ENCODE measurements around the gene CCDC57.

CCDC57 gene

DNA sequence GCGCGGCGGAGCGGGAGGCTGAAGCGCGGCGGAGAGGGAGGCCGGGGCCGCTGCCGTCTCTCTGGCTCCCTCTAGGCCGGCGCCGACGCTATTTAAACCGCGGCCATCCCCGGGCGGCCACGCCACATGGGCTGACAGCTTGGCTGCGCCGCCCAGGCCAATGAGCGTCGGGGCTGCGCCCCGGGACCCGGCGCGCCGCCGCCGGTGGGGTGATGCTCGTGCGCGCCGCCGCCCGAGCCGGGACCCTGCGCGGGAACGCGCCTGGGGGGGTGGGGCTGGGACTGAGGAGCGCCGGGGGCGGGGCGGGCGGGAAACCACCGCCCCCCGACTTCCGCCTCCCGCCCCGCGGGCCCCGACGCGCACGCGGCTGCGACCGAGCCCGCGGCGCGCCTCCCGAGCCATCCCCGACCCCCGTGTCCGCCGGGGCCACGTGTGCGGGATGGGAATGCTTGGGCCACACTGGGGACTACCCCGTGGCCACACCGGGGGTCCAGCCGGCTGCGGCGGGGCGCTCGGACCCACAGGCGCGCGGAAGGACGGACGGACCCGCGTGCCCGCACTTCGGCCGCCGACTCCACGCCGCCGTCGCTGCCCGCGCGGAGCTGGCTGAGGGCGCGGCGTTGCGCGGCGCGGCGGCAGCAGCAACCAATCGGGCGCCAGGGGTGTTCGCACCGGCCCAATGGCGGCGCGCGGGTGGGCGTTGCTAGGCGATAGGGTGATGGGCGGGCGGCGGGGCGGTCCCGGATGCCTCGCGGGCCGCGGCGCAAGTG lies 114.3 kb downstream of the CCDC57 start, which contains the start of gene FASN:
Gene FASN (minus strand): TSS at position 68 of the 770 bp plus-strand sequence. CDS start 1,791 bp downstream, outside the sequence.
- Mint-ChIP-seq H3K4me3 (peak within 1 kb of the TSS; percentile 79), H3K27me3 (no peaks in the 10 kb centered on the region), H3K36me3 (ENCODE audit: low read depth) (peaks cover 1% of the 10 kb centered on the region), H3K9me3 (no peaks in the 10 kb centered on the region), H3K4me1 (ENCODE audit: low read depth) (peaks cover 15% of the 10 kb centered on the region), H3K27ac (no peak within 1 kb of the TSS)

DNA sequence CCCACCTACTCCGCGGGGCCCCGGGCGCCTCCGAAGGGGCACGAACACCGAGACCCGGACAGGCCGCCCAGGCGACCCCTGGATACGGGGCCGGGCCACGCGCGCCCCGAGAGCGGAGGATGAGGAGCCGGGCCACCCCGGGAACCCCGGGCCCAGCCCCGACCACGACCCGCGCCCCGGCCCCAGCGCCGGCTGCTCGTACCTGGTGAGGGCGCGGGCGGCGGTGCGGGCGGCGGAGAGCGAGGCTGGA lies 114.8 kb downstream of the CCDC57 start:
- H3K27me3 Mint-ChIP-seq = no peaks in the 10 kb centered on the region
- no peaks in the 10 kb centered on the region for H3K9me3 Mint-ChIP-seq
- peaks cover 15% of the 10 kb centered on the region for H3K4me1 Mint-ChIP-seq (ENCODE audit: low read depth)
- H3K27ac Mint-ChIP-seq = no peak overlapping the region
- peak overlapping the region; percentile 51 for H3K4me3 Mint-ChIP-seq
- H3K36me3 Mint-ChIP-seq (ENCODE audit: low read depth) = peaks cover 4% of the 10 kb centered on the region

GRCh38 chr17:82097184-82097918 lies 115.3 kb downstream of the CCDC57 start:
- Mint-ChIP-seq H3K9me3 (no peaks in the 10 kb centered on the region), H3K4me3 (peak overlapping the region; percentile 79), H3K27me3 (no peaks in the 10 kb centered on the region), H3K36me3 (ENCODE audit: low read depth) (peaks cover 4% of the 10 kb centered on the region), H3K4me1 (ENCODE audit: low read depth) (peaks cover 13% of the 10 kb centered on the region), H3K27ac (no peak overlapping the region)

- Mint-ChIP-seq H3K36me3 (ENCODE audit: low read depth) (peaks cover 4% of the 10 kb centered on the region), H3K4me1 (ENCODE audit: low read depth) (peaks cover 11% of the 10 kb centered on the region), H3K27ac (peak overlapping the region; percentile 65), H3K4me3 (peak overlapping the region; percentile 79), H3K9me3 (no peaks in the 10 kb centered on the region), H3K27me3 (no peaks in the 10 kb centered on the region)
Observed at GRCh38 chr17:82096709-82097183, 115.9 kb downstream of the CCDC57 start.

DNA sequence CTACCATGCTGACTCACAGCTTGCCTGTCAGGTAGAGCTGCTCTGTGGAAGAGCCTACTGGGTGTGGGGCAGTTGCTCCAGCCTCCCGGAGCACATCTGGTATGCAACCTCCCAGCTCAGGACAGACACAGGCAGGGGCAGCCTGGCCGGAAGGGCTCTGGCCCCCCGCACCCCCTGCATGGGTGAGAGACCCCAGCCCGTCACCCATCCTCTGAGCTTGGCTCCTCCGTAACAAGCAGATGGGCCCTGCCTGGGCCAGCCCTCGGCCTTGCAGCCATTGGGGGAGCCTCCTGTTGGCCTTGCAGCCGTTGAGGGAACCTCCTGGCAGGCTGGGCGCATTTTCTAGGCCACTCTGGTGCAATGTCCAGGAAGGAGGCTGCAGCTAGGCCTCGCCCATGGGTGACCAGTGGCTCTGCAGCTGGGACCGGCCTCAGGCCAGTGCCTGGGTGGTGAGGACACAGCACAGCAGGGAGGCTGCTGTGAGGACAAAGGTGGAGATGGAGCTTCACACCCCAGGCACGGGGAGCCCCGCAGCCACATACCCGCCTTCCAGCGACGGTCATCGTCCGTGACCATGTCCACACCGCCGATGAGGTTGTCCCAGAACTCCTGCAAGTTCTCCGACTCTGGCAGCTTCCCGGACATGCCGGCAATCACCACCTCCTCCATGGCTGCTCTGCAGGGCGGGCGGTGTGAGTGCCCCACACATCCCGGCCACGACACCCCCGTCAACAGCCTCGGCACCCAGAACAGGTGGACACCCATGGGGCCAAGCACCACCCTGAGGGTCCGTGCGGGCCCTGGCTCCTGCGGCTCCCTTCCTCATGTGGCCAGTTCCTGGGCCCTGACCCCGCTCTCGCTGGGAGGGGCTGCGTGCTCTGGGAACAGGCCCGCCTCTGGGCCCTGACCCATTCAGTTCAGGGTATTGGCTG lies 116.6 kb downstream of the CCDC57 start:
- peaks cover 4% of the 10 kb centered on the region for H3K36me3 Mint-ChIP-seq (ENCODE audit: low read depth)
- peaks cover 11% of the 10 kb centered on the region for H3K4me1 Mint-ChIP-seq (ENCODE audit: low read depth)
- H3K4me3 Mint-ChIP-seq = peak overlapping the region; percentile 79
- H3K9me3 Mint-ChIP-seq = no peaks in the 10 kb centered on the region
- no peaks in the 10 kb centered on the region for H3K27me3 Mint-ChIP-seq
- H3K27ac Mint-ChIP-seq = no peak overlapping the region

GRCh38 chr17:82094931-82095776 lies 117.5 kb downstream of the CCDC57 start:
- Mint-ChIP-seq H3K9me3 (no peaks in the 10 kb centered on the region), H3K36me3 (ENCODE audit: low read depth) (peaks cover 4% of the 10 kb centered on the region), H3K4me1 (ENCODE audit: low read depth) (peaks cover 8% of the 10 kb centered on the region), H3K27ac (no peak overlapping the region), H3K27me3 (no peaks in the 10 kb centered on the region), H3K4me3 (peak overlapping the region; percentile 79)

- H3K9me3 Mint-ChIP-seq = no peaks in the 10 kb centered on the region
- no peak overlapping the region for H3K27ac Mint-ChIP-seq
- no peaks in the 10 kb centered on the region for H3K27me3 Mint-ChIP-seq
- H3K36me3 Mint-ChIP-seq (ENCODE audit: low read depth) = peaks cover 6% of the 10 kb centered on the region
- peaks cover 3% of the 10 kb centered on the region for H3K4me1 Mint-ChIP-seq (ENCODE audit: low read depth)
- H3K4me3 Mint-ChIP-seq = no peak overlapping the region
Observed at GRCh38 chr17:82092995-82093751, 119.5 kb downstream of the CCDC57 start.

DNA sequence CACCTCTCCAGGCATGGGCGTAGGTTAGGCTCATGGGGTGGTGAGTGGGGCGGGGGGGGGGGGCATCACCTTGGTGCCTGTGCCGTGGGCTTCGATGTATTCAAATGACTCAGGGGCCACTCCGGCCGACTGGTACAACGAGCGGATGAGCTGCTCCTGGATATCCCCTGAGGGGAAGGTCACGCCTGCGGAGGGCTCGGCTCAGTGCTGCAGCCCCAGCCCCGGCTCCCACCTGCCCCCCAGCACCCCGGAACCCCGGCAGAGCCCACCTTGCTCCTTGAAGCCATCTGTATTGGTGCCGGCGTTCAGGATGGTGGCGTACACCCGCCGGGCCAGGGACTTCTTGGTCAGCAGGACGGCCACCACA lies 120.0 kb downstream of the CCDC57 start:
- Mint-ChIP-seq H3K36me3 (ENCODE audit: low read depth) (peaks cover 8% of the 10 kb centered on the region), H3K27me3 (no peaks in the 10 kb centered on the region), H3K4me1 (ENCODE audit: low read depth) (peaks cover 3% of the 10 kb centered on the region), H3K27ac (no peak overlapping the region), H3K9me3 (no peaks in the 10 kb centered on the region), H3K4me3 (no peak overlapping the region)

DNA sequence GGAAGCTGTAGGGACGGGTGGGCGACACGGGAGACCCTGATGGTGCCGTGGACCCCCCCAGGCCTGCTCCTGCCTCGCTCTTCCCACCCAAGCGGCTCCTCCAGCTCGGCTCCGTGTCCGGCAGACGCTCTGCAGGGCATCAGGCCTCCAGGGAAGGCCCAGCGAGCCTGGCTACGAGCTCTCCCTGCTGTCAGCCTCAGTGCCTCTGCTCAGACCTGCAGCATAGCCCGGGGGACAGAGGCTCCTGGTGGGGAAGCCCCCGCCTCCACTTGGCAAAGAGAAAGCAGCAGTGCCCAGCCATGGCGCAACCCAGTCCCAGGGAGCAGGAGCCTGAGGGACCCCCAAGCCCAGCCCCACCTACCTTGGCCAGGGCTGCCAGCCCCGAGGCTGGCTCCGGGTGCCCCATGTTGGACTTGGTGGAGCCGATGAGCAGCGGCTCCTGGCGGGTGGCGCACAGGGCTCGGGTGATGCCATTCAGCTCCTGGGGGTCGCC lies 120.5 kb downstream of the CCDC57 start:
- H3K27me3 Mint-ChIP-seq = no peaks in the 10 kb centered on the region
- H3K36me3 Mint-ChIP-seq (ENCODE audit: low read depth) = peaks cover 8% of the 10 kb centered on the region
- peaks cover 3% of the 10 kb centered on the region for H3K4me1 Mint-ChIP-seq (ENCODE audit: low read depth)
- H3K27ac Mint-ChIP-seq = no peak overlapping the region
- H3K9me3 Mint-ChIP-seq = no peaks in the 10 kb centered on the region
- H3K4me3 Mint-ChIP-seq = no peak overlapping the region

DNA sequence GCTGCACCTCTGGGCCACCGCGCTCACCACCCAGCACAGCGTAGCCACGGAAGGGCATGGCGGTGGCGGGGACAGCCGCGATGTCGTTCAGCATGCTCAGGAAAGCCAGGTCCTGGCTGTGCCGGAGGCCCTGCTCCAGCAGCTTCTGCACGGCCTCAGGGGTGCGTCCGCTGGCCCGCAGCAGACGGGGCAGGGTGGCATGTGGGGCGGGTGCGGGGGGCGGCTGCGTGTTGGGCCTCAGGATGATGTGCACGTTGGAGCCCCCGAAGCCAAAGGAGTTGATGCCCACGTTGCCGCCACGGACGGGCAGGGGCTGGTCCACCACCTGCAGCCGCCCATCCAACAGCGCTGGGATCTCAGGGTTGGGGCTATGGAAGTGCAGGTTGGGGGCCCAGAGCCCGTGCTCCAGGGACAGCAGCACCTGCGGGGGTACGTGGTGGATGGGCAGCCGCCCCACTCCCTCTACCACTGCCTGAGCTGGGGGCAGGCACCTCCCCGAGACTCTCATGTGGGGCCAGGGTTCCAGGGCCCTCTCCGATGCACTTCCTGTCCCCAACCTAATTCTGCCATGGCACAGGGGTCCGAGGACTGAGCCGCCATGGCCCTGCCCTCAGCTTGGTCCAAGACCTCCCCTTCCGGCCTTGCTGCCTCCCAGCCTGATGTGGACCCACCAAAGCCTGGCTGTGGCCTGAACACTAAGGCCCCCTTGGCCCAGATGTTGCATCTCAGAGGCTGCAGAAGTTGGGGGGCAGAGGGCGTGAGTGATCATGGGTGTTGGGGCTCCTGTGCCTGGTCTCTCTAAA lies 121.2 kb downstream of the CCDC57 start:
- Mint-ChIP-seq H3K27ac (no peak overlapping the region), H3K9me3 (no peaks in the 10 kb centered on the region), H3K36me3 (ENCODE audit: low read depth) (peaks cover 8% of the 10 kb centered on the region), H3K4me3 (no peak overlapping the region), H3K27me3 (no peaks in the 10 kb centered on the region), H3K4me1 (ENCODE audit: low read depth) (peaks cover 3% of the 10 kb centered on the region)

DNA sequence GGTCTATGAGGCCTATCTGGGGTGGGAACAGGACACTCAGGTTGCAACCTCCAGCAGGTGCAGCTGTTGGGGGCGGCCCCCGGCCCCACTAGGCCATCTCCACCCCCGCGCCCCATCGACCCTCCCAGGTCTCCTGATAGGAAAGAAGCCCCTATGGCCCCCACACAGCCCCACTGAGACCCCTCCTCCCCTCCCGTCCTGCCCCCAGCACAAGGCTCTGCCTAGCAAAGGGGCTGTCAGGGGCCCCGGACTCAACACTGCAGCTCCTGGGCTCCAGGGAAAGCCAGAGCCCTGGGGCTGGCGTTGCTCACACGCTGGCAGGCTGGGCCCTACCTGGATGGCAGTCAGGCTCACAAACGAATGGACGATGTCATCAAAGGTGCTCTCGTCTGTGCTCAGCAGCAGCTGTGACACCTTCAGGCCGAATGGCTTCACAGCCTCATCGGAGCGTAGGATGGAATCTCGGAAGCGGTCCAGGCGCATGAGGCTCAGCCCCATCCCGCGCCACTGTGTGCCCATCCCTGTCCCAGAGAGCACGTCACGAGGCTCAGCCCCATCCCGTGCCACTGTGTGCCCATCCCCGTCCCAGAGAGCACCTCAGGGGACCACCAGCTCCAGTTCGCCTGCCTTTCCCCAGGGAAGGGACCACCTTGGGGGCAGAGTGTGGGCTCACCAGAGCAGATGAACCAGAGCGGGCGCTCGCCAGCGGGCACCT lies 121.9 kb downstream of the CCDC57 start:
- peaks cover 8% of the 10 kb centered on the region for H3K36me3 Mint-ChIP-seq (ENCODE audit: low read depth)
- no peaks in the 10 kb centered on the region for H3K4me1 Mint-ChIP-seq (ENCODE audit: low read depth)
- H3K9me3 Mint-ChIP-seq = no peaks in the 10 kb centered on the region
- no peak overlapping the region for H3K4me3 Mint-ChIP-seq
- no peak overlapping the region for H3K27ac Mint-ChIP-seq
- H3K27me3 Mint-ChIP-seq = no peaks in the 10 kb centered on the region

DNA sequence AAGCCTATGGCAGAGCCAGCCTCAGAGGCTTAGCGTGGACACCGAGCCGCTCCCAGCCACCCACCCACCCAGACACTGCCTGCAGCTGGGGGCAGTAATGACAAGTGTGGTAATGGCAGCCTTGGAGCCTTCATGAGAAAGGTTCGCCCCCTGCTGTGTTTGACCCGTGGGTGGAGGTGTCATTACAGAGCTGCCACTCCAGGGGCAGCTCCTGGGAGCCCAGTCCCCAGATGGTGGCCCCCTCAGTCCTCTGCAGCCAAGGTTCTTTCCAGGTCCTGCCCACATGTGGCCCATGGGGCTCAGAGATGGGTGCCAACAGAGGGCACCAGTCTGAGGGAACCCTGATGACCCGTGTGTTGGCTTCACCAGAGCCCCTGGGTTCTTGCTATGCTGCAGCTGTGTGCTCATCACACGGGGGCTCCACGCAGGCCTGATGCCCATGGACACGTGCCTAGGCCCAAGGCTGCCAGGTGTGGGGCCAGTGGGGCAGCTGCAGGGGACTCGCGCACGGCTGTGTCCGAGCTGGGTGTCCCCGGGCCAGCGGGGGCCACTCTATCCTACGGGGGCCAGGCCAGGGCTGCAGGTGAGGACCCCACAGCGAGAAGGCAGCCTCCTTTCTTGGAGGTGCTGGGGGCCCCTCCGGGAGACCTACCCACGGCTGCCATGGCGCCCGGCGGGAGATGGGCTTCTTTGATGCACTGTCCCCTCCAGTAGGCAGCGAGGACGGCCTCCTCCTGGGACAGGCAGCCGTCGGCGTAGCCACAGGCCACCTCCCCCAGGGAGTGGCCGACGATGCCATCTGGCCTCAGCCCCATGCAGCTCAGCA lies 122.7 kb downstream of the CCDC57 start:
- H3K27ac Mint-ChIP-seq = no peak overlapping the region
- H3K27me3 Mint-ChIP-seq = no peaks in the 10 kb centered on the region
- H3K4me1 Mint-ChIP-seq (ENCODE audit: low read depth) = no peaks in the 10 kb centered on the region
- H3K4me3 Mint-ChIP-seq = no peak overlapping the region
- peaks cover 8% of the 10 kb centered on the region for H3K36me3 Mint-ChIP-seq (ENCODE audit: low read depth)
- H3K9me3 Mint-ChIP-seq = no peaks in the 10 kb centered on the region

Data from stimulated activated naive CD8-positive, alpha-beta T cell treated with anti-CD3 and anti-CD28 coated beads, Interleukin-15, Interleukin-2, amounts not matched to agents 100 ng/mL and 50 ng/mL, for 24 hours (primary cell).